Memory B cell (primary cell): ENCODE measurements around the gene SPAG9.

Experiments
- ATAC-seq: fragments of 150-1000 bp; cut with Tn5 transposase; 2 replicates; pipeline ENCODE4 v1.10.0; 2021; ENCODE audit warnings: low read depth, mild to moderate bottlenecking, moderate library complexity
- DNase-seq, 2 donors: peaks; one replicate each; pipeline ENCODE4 v3.0.0; 2022; ENCODE audit warnings: low spot score in 2 of 2
- H3K27ac Mint-ChIP-seq: one replicate; pipeline ENCODE4 v1.8.0; 2022; ENCODE audit warnings: mild to moderate bottlenecking, moderate library complexity, mixed read lengths
- H3K27me3 Mint-ChIP-seq: one replicate; pipeline ENCODE4 v1.8.0; 2022; ENCODE audit warnings: mixed read lengths
- H3K36me3 Mint-ChIP-seq: one replicate; pipeline ENCODE4 v1.8.0; 2022; ENCODE audit warnings: mild to moderate bottlenecking, mixed read lengths
- H3K4me1 Mint-ChIP-seq: one replicate; pipeline ENCODE4 v1.8.0; 2022; ENCODE audit warnings: mixed read lengths
- H3K4me3 Mint-ChIP-seq: one replicate; pipeline ENCODE4 v1.8.0; 2022; ENCODE audit warnings: mild to moderate bottlenecking, moderate library complexity, mixed read lengths
- H3K9me3 Mint-ChIP-seq: one replicate; pipeline ENCODE4 v1.8.0; 2022; ENCODE audit warnings: mixed read lengths

SPAG9 gene

DNA sequence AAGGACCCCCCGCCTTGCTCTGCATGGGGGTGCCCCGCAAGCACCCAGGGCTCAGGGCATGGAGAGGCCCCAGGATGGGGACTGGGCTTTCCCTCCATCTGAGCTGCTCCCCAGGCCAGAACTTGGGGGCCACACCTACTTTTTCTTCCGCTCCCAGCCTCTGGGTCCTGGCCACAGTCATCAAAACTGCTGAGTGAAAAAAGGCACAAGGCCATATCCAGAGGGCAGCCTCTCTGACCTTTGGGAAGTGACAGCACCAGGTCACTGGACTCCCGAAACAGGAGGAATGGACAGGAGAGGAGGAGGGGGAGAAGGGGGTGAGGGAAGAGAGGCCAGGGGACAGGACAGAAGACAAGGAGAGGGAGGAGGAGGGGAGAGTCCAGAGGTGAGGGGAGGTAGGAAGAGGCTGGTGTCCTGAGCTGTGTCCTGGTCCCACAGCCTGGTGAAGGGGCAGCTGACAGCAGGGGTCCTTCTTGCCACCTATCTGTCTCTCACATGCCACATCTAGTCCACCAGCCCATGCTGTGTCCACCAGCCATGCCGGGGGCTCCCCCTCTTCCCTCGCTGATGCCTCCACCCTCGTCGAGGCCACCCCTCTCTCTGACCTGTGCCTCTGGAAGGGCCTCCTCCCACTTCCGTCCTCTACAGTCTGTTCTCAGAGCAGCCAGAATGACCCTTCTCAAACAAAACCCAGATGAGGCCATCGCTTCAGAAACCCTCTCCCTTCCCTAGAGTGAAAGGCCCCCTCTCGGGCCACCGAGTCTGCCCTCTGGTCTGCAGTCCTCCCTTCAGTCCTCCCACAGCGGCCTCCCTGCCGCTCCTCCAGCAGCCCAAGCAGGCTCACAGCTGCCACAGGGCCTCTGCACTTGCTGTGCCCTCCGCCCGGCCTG is 180.6 kb downstream of the SPAG9 start:
- Mint-ChIP-seq H3K27ac (no peak overlapping the region), H3K4me3 (no peak overlapping the region), H3K9me3 (no peaks in the 10 kb centered on the region), H3K4me1 (peaks cover 6% of the 10 kb centered on the region), H3K36me3 (no peaks in the 10 kb centered on the region), H3K27me3 (peaks cover 11% of the 10 kb centered on the region)
- ATAC-seq = no peak
- no peak for DNase-seq

- Mint-ChIP-seq H3K4me1 (peaks cover 6% of the 10 kb centered on the region), H3K9me3 (no peaks in the 10 kb centered on the region), H3K27me3 (peaks cover 11% of the 10 kb centered on the region), H3K36me3 (no peaks in the 10 kb centered on the region), H3K27ac (no peak overlapping the region), H3K4me3 (no peak overlapping the region)
- ATAC-seq = no peak
- DNase-seq = no peak
Observed at GRCh38 chr17:50939542-50939794, 181.2 kb downstream of the SPAG9 start.

- no peak overlapping the region for H3K27ac Mint-ChIP-seq
- no peak for ATAC-seq
Observed at GRCh38 chr17:50938821-50939541, 181.7 kb downstream of the SPAG9 start.

GRCh38 chr17:50935996-50936266 is 184.7 kb downstream of the SPAG9 start:
- no peak for DNase-seq
- H3K4me3 Mint-ChIP-seq = no peak overlapping the region
- peaks cover 4% of the 10 kb centered on the region for H3K27me3 Mint-ChIP-seq
- no peaks in the 10 kb centered on the region for H3K9me3 Mint-ChIP-seq
- no peak for ATAC-seq
- H3K27ac Mint-ChIP-seq = no peak overlapping the region
- peaks cover 5% of the 10 kb centered on the region for H3K4me1 Mint-ChIP-seq
- no peaks in the 10 kb centered on the region for H3K36me3 Mint-ChIP-seq

More at GRCh38 chr17:50938821-50939541, 181.7 kb downstream of the SPAG9 start:
- Mint-ChIP-seq H3K4me1 (peaks cover 4% of the 10 kb centered on the region), H3K4me3 (no peak overlapping the region), H3K9me3 (no peaks in the 10 kb centered on the region), H3K36me3 (no peaks in the 10 kb centered on the region), H3K27me3 (peaks cover 11% of the 10 kb centered on the region)
- no peak for DNase-seq

GRCh38 chr17:50935221-50935995 is 185.3 kb downstream of the SPAG9 start:
- no peak for DNase-seq
- no peak overlapping the region for H3K27ac Mint-ChIP-seq
- H3K36me3 Mint-ChIP-seq = no peaks in the 10 kb centered on the region
- no peak for ATAC-seq
- no peaks in the 10 kb centered on the region for H3K9me3 Mint-ChIP-seq
- peaks cover 5% of the 10 kb centered on the region for H3K4me1 Mint-ChIP-seq
- no peak overlapping the region for H3K4me3 Mint-ChIP-seq
- peaks cover 4% of the 10 kb centered on the region for H3K27me3 Mint-ChIP-seq

DNA sequence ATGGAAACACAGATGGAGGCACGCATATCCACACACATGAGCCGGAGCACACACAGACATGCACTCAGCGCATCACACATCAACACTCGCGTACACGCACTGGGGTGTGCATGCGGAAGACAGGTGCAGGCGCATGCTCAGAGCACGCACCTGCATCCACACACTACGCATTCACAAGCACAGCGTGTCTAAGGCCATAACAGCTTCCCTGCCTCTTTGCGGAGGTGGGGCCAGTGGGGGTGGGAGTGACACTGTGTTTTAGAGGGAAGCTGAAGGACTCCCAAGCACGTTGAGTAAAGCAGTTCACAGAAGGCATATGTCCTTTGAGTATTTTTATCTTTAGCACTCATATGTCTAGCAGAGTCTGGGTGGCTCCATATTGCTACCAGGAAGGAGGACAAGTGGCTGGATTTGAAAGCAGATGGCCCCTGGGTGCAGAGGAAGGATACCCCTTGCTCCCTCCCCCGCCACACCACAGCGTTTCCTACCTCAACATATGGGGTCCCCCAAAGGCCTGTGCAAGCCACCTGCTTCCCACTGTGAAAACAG is 185.9 kb downstream of the SPAG9 start:
- H3K27ac Mint-ChIP-seq = no peak overlapping the region
- peaks cover 10% of the 10 kb centered on the region for H3K4me1 Mint-ChIP-seq
- H3K36me3 Mint-ChIP-seq = no peaks in the 10 kb centered on the region
- no peak overlapping the region for H3K4me3 Mint-ChIP-seq
- H3K9me3 Mint-ChIP-seq = no peaks in the 10 kb centered on the region
- ATAC-seq (no peak), DNase-seq (no peak)
- H3K27me3 Mint-ChIP-seq = peaks cover 9% of the 10 kb centered on the region

DNA sequence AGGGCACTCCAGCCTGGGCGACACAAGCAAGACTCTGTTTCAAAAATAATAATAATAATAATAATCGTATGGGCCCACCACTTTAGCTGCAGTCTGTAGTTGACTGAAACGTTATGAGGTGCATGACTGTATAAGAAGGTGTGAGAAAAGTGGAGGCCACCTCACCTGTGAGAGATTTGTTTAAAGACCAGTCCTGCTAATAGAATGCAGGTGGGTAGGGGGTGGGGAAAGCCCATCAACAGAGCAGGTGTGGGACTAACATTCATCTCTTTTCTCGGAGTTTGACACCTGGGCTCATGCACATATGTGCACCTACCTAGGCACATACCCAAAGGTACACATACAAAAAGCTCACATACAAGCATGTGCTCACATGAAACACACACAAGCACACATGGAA is 186.5 kb downstream of the SPAG9 start:
- no peak for ATAC-seq
- Mint-ChIP-seq H3K9me3 (no peaks in the 10 kb centered on the region), H3K27ac (no peak overlapping the region), H3K4me1 (peaks cover 12% of the 10 kb centered on the region), H3K27me3 (peaks cover 10% of the 10 kb centered on the region), H3K4me3 (no peak overlapping the region), H3K36me3 (no peaks in the 10 kb centered on the region)
- no peak for DNase-seq

GRCh38 chr17:50931144-50931908 is 189.3 kb downstream of the SPAG9 start:
- peak; percentile 59 for ATAC-seq
- peak in 1 of 2 donors; percentile 28 for DNase-seq
- Mint-ChIP-seq H3K27me3 (peaks cover 15% of the 10 kb centered on the region), H3K9me3 (no peaks in the 10 kb centered on the region), H3K4me3 (peak overlapping the region; percentile 78), H3K36me3 (no peaks in the 10 kb centered on the region), H3K27ac (no peak overlapping the region), H3K4me1 (peaks cover 12% of the 10 kb centered on the region)

GRCh38 chr17:50928646-50929045 is 192.0 kb downstream of the SPAG9 start:
- DNase-seq = no peak
- Mint-ChIP-seq H3K36me3 (no peaks in the 10 kb centered on the region), H3K4me3 (no peak overlapping the region), H3K9me3 (no peaks in the 10 kb centered on the region), H3K4me1 (peaks cover 12% of the 10 kb centered on the region), H3K27me3 (peaks cover 15% of the 10 kb centered on the region), H3K27ac (no peak overlapping the region)
- no peak for ATAC-seq

GRCh38 chr17:50927287-50927686 is 193.4 kb downstream of the SPAG9 start:
- Mint-ChIP-seq H3K4me3 (no peak overlapping the region), H3K27ac (no peak overlapping the region), H3K36me3 (no peaks in the 10 kb centered on the region), H3K9me3 (no peaks in the 10 kb centered on the region), H3K27me3 (peaks cover 15% of the 10 kb centered on the region), H3K4me1 (peaks cover 12% of the 10 kb centered on the region)
- DNase-seq (no peak), ATAC-seq (no peak)

- Mint-ChIP-seq H3K27me3 (peaks cover 13% of the 10 kb centered on the region), H3K4me1 (peaks cover 9% of the 10 kb centered on the region), H3K27ac (no peak overlapping the region), H3K36me3 (no peaks in the 10 kb centered on the region), H3K9me3 (no peaks in the 10 kb centered on the region), H3K4me3 (no peak overlapping the region)
- DNase-seq = no peak
- ATAC-seq = no peak
Observed at GRCh38 chr17:50926523-50926922, 194.1 kb downstream of the SPAG9 start.

DNA sequence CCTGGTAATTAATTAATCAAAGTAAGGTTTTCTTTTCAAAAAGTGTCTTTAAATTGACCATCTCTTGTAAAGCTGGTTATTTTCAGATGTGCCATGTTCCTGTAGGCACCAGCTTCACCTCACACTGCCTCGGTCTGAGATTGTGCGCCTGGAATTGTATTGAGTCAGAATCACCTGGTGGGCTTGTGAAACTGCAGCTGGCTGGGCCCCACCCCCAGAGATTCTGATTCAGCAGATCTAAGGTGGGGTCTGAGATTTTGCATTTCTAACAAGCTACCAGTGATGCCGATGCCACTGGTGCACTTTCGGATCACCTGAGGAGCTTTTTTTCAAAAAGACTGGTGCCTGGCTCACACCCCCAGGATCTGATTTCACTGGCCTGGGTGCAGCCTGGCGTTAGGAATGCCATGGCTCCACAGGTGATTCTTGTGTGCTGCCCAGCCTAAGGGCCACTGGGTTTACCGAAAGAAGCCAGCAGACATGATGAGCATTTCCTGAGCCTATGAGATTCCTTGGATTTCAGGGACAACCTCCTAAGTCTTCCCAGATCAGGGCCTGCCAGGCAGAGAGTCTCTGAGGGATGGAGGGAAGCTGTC is 195.3 kb downstream of the SPAG9 start:
- peaks cover 6% of the 10 kb centered on the region for H3K4me1 Mint-ChIP-seq
- H3K4me3 Mint-ChIP-seq = no peak overlapping the region
- peaks cover 13% of the 10 kb centered on the region for H3K27me3 Mint-ChIP-seq
- no peak for ATAC-seq
- H3K27ac Mint-ChIP-seq = no peak overlapping the region
- H3K36me3 Mint-ChIP-seq = no peaks in the 10 kb centered on the region
- no peaks in the 10 kb centered on the region for H3K9me3 Mint-ChIP-seq
- DNase-seq = no peak

- Mint-ChIP-seq H3K9me3 (no peaks in the 10 kb centered on the region), H3K27ac (no peak overlapping the region), H3K4me1 (peaks cover 2% of the 10 kb centered on the region), H3K27me3 (peaks cover 9% of the 10 kb centered on the region), H3K4me3 (no peak overlapping the region), H3K36me3 (no peaks in the 10 kb centered on the region)
- DNase-seq = no peak
- ATAC-seq = no peak
Observed at GRCh38 chr17:50924800-50925199, 195.9 kb downstream of the SPAG9 start.
